Upper lobe of left lung (tissue), 6 donors: ENCODE results near the gene DND1. TPM values are rescaled to one million over a fixed set of nuclear protein-coding genes. Genes with fewer than 3 reads are reported as not detected.
"Not testable (repeated sequence)": the region's sequence is repeated elsewhere in the genome, so short reads cannot be mapped to it uniquely, and the experiment has no call there.

Experiments used
- ATAC-seq, 2 donors: fragments of 200-7000 bp; cut with Tn5 transposase; one replicate each; pipeline ENCODE4 v1.9.1; 2022; ENCODE audit warnings: mild to moderate bottlenecking in 2 of 2, moderate library complexity in 2 of 2; ENCODE audit not compliant: low FRiP score in 2 of 2
- DNase-seq, 2 donors: peaks; one replicate each; pipeline ENCODE4 v3.0.0-alpha.2; 2019 to 2020
- H3K27ac ChIP-seq, 4 donors: fragments of 200-600 bp; sonication (generic); one replicate each; pipeline ENCODE4 v1.5.1; 2016 to 2019
- H3K27me3 ChIP-seq, 4 donors: fragments of 200-600 bp; sonication (generic); one replicate each; pipeline ENCODE4 v1.5.1; 2017 to 2019
- H3K36me3 ChIP-seq, 4 donors: fragments of 200-600 bp; sonication (generic); one replicate each; pipeline ENCODE4 v1.5.1; 2016 to 2019
- H3K4me1 ChIP-seq, 4 donors: fragments of 200-600 bp; sonication (generic); one replicate each; pipeline ENCODE4 v1.5.1; 2018 to 2019
- H3K4me3 ChIP-seq, 4 donors: fragments of 200-600 bp; sonication (generic); one replicate each; pipeline ENCODE4 v1.5.1; 2017 to 2019; ENCODE audit warnings: mild to moderate bottlenecking in 2 of 4, moderate library complexity in 1 of 4
- H3K9me3 ChIP-seq, 4 donors: fragments of 200-600 bp; sonication (generic); one replicate each; pipeline ENCODE4 v1.5.1; 2018 to 2019
- EP300 ChIP-seq, 4 donors: sonication (generic); formaldehyde crosslinking; IDR thresholded peaks; one replicate each; pipeline ENCODE4 v1.5.1; 2017; ENCODE audit warnings: antibody characterized with exemption in 4 of 4, control low read depth in 2 of 4
- POLR2A ChIP-seq, 4 donors: fragments of 450-650 bp; IDR thresholded peaks; one replicate each; pipeline ENCODE4 v1.5.1; 2016 to 2017; ENCODE audit warnings: antibody characterized with exemption in 4 of 4, mild to moderate bottlenecking in 2 of 4
- POLR2AphosphoS5 ChIP-seq, 2 donors: sonication (generic); formaldehyde crosslinking; IDR thresholded peaks; one replicate each; pipeline ENCODE4 v1.5.1; 2017; ENCODE audit warnings: antibody characterized with exemption in 2 of 2
- WGBS, 2 donors: methylation state at CpG; one replicate each; pipeline ENCODE4 v1.1.5; 2017 to 2018; 5-methylcytosine and 5-hydroxymethylcytosine counted together
- total RNA-seq, 6 donors: library from RNA; depleted of rRNA in 4 of 6; stranded (reverse); fragments of >200 nt in 4 of 6; gene quantifications; one replicate each; pipeline versions ENCODE4 v1.1.0 to v1.2.1, GENCODE V29; 2016 to 2021
- TF ChIP-seq, protein P1 (sequence below), 6 experiments: fragments of 450-650 bp in 4 of 6; fragments of 200-600 bp in 2 of 6; sonication (generic) in 2 of 6; IDR thresholded peaks; one replicate each; pipeline ENCODE4 v1.5.1; 2016 to 2019; ENCODE audit warnings: antibody characterized with exemption in 6 of 6
- donor health status: DM: no; HTN: no; CAD: no; lungs with moderate emphysema.
- donor health status: DM: no; HTN: yes; CAD: no; lungs with severe emphysema.

DND1 gene
- total RNA-seq, 6 donors from 2014 or later = 0.92 to 3.6 (median 1.6) TPM

DNA sequence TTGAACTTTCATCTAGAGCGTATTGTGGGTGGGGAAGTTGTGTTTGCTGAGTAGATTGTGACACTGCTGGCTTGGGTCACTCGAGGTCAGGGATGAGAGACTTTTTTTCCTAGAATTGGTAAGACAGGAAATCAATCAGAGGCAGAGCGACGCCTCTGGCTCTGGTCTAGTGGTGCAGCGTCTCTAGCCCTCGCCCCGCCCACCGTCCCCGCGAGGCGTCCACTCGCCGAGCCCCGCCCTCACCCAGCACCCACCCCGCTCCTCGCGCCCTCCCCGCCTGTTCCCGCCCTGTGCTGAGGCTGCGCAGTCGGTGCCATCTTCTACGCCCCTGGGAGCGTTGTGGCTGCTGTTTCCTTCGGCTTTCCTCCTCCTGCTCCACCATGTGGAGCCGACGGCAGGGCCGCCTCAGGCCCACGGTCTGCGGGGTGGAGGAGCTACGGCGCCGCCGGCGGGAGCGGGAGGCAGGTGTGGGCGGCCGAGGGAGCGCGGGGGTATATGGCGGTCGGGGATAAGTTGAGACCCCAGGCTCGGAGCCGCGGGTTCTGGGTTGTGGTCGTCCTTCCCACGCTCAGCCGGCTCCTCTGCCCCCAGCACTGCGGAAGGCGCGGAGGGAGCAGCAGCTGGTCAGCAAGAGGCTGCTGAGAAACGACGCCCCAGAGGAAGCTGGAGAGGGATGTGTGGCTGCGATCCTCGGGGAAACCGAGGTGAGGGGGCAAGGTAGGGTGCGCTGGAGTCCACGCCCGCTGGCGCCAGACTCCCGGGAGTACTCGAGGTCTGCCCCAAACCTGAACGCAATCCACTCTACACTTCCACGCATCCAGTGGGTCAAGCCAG lies 34.0 kb downstream of the DND1 start, which contains the start of gene TMCO6:
Gene TMCO6, plus strand, starts transcription at position 304 of the 834 bp plus-strand sequence. Its CDS starts 77 bp downstream, at position 381.
- Histone ChIP-seq H3K27me3 (no peaks in the 10 kb centered on the region), H3K4me1 (peaks cover 11 to 25% (median 19%) of the 10 kb centered on the region in 4 donors), H3K4me3 (peak within 1 kb of the TSS; percentile 60 to 88 (median 72)), H3K27ac (peak within 1 kb of the TSS; percentile 86 to 95 (median 92)), H3K36me3 (peaks cover 0 to 28% (median 11%) of the 10 kb centered on the region in 4 donors), H3K9me3 (no peaks in the 10 kb centered on the region)
- 0% methylated on average over 7 to 58 of the region's 63 CpGs for WGBS, 2 donors
- DNase-seq (peak; percentile 99), ATAC-seq (peak; percentile 99 to 100)
- peak in 2 of 4 donors; percentile 30 to 84 for TF ChIP-seq EP300 (IDR thresholded peaks at IDR 0.05)
- TF ChIP-seq, protein P1, sequence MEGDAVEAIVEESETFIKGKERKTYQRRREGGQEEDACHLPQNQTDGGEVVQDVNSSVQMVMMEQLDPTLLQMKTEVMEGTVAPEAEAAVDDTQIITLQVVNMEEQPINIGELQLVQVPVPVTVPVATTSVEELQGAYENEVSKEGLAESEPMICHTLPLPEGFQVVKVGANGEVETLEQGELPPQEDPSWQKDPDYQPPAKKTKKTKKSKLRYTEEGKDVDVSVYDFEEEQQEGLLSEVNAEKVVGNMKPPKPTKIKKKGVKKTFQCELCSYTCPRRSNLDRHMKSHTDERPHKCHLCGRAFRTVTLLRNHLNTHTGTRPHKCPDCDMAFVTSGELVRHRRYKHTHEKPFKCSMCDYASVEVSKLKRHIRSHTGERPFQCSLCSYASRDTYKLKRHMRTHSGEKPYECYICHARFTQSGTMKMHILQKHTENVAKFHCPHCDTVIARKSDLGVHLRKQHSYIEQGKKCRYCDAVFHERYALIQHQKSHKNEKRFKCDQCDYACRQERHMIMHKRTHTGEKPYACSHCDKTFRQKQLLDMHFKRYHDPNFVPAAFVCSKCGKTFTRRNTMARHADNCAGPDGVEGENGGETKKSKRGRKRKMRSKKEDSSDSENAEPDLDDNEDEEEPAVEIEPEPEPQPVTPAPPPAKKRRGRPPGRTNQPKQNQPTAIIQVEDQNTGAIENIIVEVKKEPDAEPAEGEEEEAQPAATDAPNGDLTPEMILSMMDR (IDR thresholded peaks at IDR 0.05) = peak; percentile 69 to 79 (median 75)
- peak; percentile 92 to 94 for TF ChIP-seq POLR2AphosphoS5 (IDR thresholded peaks at IDR 0.05)
- TF ChIP-seq POLR2A (IDR thresholded peaks at IDR 0.05) = peak in 2 of 4 donors; percentile 29 to 79

DNA sequence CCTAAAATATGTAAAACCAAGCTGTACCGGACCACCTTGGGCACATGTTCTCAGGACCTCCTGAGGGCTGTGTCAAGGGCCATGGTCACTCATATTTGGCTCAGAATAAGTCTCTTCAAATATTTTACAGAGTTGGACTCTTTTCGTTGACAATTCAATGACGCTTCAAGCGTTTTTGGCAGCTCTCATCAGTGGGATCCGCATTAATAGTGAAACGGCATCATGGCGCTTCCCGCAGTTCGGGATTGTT lies 34.6 kb downstream of the DND1 start:
- 8 to 9% methylated on average over 9 of the region's 9 CpGs for WGBS, 2 donors

DNA sequence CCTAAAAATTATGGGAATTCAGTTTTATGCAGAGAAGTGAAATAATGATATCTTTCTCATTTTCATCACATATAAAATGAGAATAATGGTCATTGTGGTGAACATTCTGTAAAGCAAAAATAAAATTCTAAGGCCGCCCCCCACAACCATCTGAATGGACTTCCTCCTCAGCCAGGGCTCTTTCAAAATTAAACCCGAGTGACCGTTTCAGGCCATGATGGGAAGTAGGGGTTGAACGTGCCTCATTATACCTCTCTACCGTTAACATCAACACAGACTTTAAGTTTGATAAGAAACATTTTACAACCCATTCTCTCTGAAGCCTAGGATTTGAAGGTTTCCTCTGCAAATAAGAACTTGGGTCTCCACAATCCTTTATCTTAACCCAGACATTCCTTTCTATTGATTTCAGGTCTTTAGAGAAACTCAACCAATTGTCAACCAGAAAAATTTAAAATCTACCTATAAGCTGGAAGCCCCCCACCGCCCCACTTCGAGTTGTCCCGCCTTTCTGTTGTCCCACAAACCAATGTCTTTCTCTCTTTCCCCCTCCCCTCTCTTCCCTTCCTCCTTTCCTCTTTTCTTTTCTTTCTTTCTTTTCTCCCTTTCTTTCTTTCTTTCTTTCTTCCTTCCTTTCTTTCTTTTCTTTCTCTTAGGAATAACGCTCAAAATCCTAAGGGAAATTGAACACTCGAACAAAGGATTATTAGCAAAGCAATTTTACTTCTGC lies 35.8 kb downstream of the DND1 start:
- WGBS, 2 donors = 75 to 85% methylated on average over 10 of the region's 10 CpGs
- H3K27ac ChIP-seq = peak overlapping the region in 2 of 4 donors; percentile 89 to 94
- peaks cover 26 to 42% (median 29%) of the 10 kb centered on the region in 4 donors for H3K4me1 ChIP-seq
- H3K27me3 ChIP-seq = no peaks in the 10 kb centered on the region
- H3K36me3 ChIP-seq = peaks cover 0 to 10% (median 0%) of the 10 kb centered on the region in 4 donors
- TF ChIP-seq, protein P1 (IDR thresholded peaks at IDR 0.05) = no peak
- no peak for TF ChIP-seq EP300 (IDR thresholded peaks at IDR 0.05)
- TF ChIP-seq POLR2A (IDR thresholded peaks at IDR 0.05) = no peak
- no peak for TF ChIP-seq POLR2AphosphoS5 (IDR thresholded peaks at IDR 0.05)
- no peak for ATAC-seq
- H3K9me3 ChIP-seq = no peaks in the 10 kb centered on the region
- no peak for DNase-seq
- H3K4me3 ChIP-seq = no peak overlapping the region

More for the DNA sequence above, 34.6 kb downstream of the DND1 start:
- not testable (repeated sequence) for H3K9me3 ChIP-seq, H3K27me3 ChIP-seq, DNase-seq, ATAC-seq
- peaks cover 16 to 30% (median 22%) of the 10 kb centered on the region in 4 donors for H3K4me1 ChIP-seq
- H3K36me3 ChIP-seq = peaks cover 0 to 23% (median 6%) of the 10 kb centered on the region in 4 donors
- peak overlapping the region; percentile 5 to 88 (median 72) for H3K4me3 ChIP-seq
- peak overlapping the region; percentile 86 to 95 (median 92) for H3K27ac ChIP-seq

GRCh38 chr5:140635291-140636257 lies 37.8 kb downstream of the DND1 start:
- Histone ChIP-seq H3K36me3 (no peaks in the 10 kb centered on the region), H3K4me3 (no peak overlapping the region), H3K9me3 (no peaks in the 10 kb centered on the region), H3K27ac (peak overlapping the region in 2 of 4 donors; percentile 32 to 81), H3K27me3 (no peaks in the 10 kb centered on the region), H3K4me1 (peaks cover 31 to 58% (median 36%) of the 10 kb centered on the region in 4 donors)
- no peak for DNase-seq
- TF ChIP-seq EP300 (IDR thresholded peaks at IDR 0.05) (no peak), POLR2AphosphoS5 (IDR thresholded peaks at IDR 0.05) (no peak), POLR2A (IDR thresholded peaks at IDR 0.05) (no peak)
- TF ChIP-seq, protein P1 (IDR thresholded peaks at IDR 0.05) = no peak
- 91 to 92% methylated on average over 8 of the region's 8 CpGs for WGBS, 2 donors
- no peak for ATAC-seq
